Natural killer cell (primary cell): Measurements from ENCODE around the gene THSD4. TPM values are rescaled to one million over a fixed set of nuclear protein-coding genes. Genes with fewer than 3 reads are reported as not detected.

Experiments
- ATAC-seq, 3 donors: fragments of 150-1000 bp in 2 of 3; fragments of 200-7000 bp in 1 of 3; cut with Tn5 transposase; 1 replicate in 1 of 3; 2 replicates in 2 of 3; pipeline ENCODE4 v1.10.0; 2021; ENCODE audit warnings: mild to moderate bottlenecking in 2 of 3, moderate library complexity in 2 of 3
- DNase-seq, 2 donors: peaks; one replicate each; pipeline versions ENCODE4 v3.0.0 to v3.0.0-alpha.2; 2013 to 2021; ENCODE audit warnings: mixed read lengths in 1 of 2
- H3K27ac ChIP-seq: one replicate; pipeline ENCODE4 v1.5.1; 2013; ENCODE audit warnings: mild to moderate bottlenecking, low read length
- H3K27me3 ChIP-seq: one replicate; pipeline ENCODE4 v1.6.1; 2013; ENCODE audit warnings: low read length; ENCODE audit not compliant: control insufficient read depth, insufficient read depth
- H3K36me3 ChIP-seq: one replicate; pipeline ENCODE4 v1.6.1; 2013; ENCODE audit warnings: low read length; ENCODE audit not compliant: control insufficient read depth, insufficient read depth
- H3K4me1 ChIP-seq: one replicate; pipeline ENCODE4 v1.6.1; 2013; ENCODE audit warnings: low read length; ENCODE audit not compliant: control insufficient read depth, insufficient read depth
- H3K4me3 ChIP-seq: one replicate; pipeline ENCODE4 v1.5.1; 2013; ENCODE audit warnings: low read length
- H3K9me3 ChIP-seq: one replicate; pipeline ENCODE4 v1.6.1; 2013; ENCODE audit warnings: low read length; ENCODE audit not compliant: control insufficient read depth, insufficient read depth
- H3K27ac Mint-ChIP-seq, 2 donors: one replicate each; pipeline ENCODE4 v1.8.0; 2022; ENCODE audit warnings: mild to moderate bottlenecking in 2 of 2, mixed read lengths in 2 of 2, moderate library complexity in 1 of 2
- H3K27me3 Mint-ChIP-seq, 2 donors: one replicate each; pipeline ENCODE4 v1.8.0; 2022; ENCODE audit warnings: low read depth in 2 of 2, mixed read lengths in 2 of 2
- H3K36me3 Mint-ChIP-seq: one replicate; pipeline ENCODE4 v1.8.0; 2022; ENCODE audit warnings: mixed read lengths
- H3K4me1 Mint-ChIP-seq, 2 donors: one replicate each; pipeline ENCODE4 v1.8.0; 2022; ENCODE audit warnings: mixed read lengths in 2 of 2
- H3K4me3 Mint-ChIP-seq: one replicate; pipeline ENCODE4 v1.8.0; 2022; ENCODE audit warnings: mild to moderate bottlenecking, moderate library complexity, mixed read lengths
- H3K9me3 Mint-ChIP-seq, 2 donors: one replicate each; pipeline ENCODE4 v1.8.0; 2022; ENCODE audit warnings: mixed read lengths in 2 of 2
- WGBS: methylation state at CpG from one replicate; pipeline ENCODE4 v1.1.7; 2013; ENCODE audit warnings: missing lambda C conversion rate; ENCODE audit not compliant: insufficient coverage; 5-methylcytosine and 5-hydroxymethylcytosine counted together
- intact Hi-C: fragments of 100-400 bp; cut with micrococcal nuclease; formaldehyde crosslinking; loops from one replicate; pipeline ENCODE4 v1.14.2; 2022
- total RNA-seq, 4 donors: library from RNA; stranded (reverse); fragments of 120-200 nt in 1 of 4; gene quantifications; one replicate each; pipeline versions ENCODE4 v1.2.3 to v1.2.4, GENCODE V29; 2013 to 2022
- TF ChIP-seq, protein P1 (sequence below): fragments of 200-600 bp; IDR thresholded peaks from one replicate; pipeline ENCODE4 v1.8.0; 2022; ENCODE audit warnings: antibody characterized with exemption

THSD4 gene
- total RNA-seq, 3 donors from 2014 or later (not counting 1 experiment from before 2014, with no cell fraction given) = not detected

DNA sequence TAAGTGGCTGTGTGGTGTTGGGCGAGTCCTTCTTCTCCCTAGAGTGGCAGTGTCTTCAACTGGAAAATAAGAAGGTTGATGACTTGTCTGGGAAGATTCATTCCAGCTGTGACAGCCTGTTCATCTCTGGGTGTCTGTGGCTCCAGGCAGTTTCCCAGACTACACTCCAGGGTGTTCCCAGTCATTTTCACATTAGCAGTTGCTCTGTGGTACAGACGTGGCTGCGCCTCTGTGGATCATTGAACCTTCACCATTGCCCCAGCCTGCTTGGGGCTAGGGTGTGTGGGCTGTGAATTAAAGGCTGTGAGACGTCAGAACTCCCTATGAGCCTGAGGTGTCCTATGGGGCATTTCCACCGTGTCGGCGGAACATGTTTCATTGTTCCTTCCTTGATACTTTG lies 455.5 kb downstream of the THSD4 start:
- no peak for DNase-seq
- Mint-ChIP-seq H3K36me3 (no peaks in the 10 kb centered on the region), H3K27me3 (peaks cover 4 to 19% of the 10 kb centered on the region in 2 donors), H3K27ac (no peak overlapping the region), H3K4me3 (no peak overlapping the region), H3K4me1 (no peaks in the 10 kb centered on the region), H3K9me3 (no peaks in the 10 kb centered on the region)
- Histone ChIP-seq H3K27ac (no peak overlapping the region), H3K4me1 (no peaks in the 10 kb centered on the region), H3K9me3 (no peaks in the 10 kb centered on the region), H3K27me3 (no peaks in the 10 kb centered on the region), H3K36me3 (no peaks in the 10 kb centered on the region), H3K4me3 (no peak overlapping the region)
- intact Hi-C loops = no loop called here
- 88% methylated on average over 7 of the region's 7 CpGs for WGBS
- ATAC-seq = no peak
- TF ChIP-seq, protein P1, sequence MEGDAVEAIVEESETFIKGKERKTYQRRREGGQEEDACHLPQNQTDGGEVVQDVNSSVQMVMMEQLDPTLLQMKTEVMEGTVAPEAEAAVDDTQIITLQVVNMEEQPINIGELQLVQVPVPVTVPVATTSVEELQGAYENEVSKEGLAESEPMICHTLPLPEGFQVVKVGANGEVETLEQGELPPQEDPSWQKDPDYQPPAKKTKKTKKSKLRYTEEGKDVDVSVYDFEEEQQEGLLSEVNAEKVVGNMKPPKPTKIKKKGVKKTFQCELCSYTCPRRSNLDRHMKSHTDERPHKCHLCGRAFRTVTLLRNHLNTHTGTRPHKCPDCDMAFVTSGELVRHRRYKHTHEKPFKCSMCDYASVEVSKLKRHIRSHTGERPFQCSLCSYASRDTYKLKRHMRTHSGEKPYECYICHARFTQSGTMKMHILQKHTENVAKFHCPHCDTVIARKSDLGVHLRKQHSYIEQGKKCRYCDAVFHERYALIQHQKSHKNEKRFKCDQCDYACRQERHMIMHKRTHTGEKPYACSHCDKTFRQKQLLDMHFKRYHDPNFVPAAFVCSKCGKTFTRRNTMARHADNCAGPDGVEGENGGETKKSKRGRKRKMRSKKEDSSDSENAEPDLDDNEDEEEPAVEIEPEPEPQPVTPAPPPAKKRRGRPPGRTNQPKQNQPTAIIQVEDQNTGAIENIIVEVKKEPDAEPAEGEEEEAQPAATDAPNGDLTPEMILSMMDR = no peak

DNA sequence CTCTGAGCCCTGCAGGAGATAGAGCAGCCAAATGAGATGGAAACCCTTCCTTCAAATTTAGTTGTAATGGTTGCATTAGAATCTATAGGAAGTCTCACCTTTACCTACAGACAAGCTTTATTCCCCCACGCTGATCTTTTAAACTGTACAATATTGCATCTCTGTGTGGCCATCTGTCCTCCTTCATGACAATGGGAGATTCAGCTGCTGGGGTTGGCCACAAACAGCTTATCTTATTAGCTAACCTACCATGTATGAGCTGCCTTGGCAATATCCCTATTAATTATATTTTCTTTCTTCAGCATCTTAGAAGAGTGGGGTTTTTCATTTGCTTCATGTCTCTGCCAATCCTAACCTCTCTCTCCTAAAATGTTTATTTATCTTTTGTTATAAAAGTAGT lies 456.4 kb downstream of the THSD4 start:
- H3K27me3 ChIP-seq = no peaks in the 10 kb centered on the region
- no peak overlapping the region for H3K27ac ChIP-seq
- TF ChIP-seq, protein P1 = no peak
- no peaks in the 10 kb centered on the region for H3K4me1 Mint-ChIP-seq
- no peaks in the 10 kb centered on the region for H3K9me3 Mint-ChIP-seq
- no peaks in the 10 kb centered on the region for H3K36me3 Mint-ChIP-seq
- H3K36me3 ChIP-seq = no peaks in the 10 kb centered on the region
- intact Hi-C loops = no loop called here
- H3K27me3 Mint-ChIP-seq = peaks cover 7 to 26% of the 10 kb centered on the region in 2 donors
- H3K27ac Mint-ChIP-seq = no peak overlapping the region
- 75% methylated on average over 1 of the region's 1 CpG for WGBS
- ATAC-seq (no peak), DNase-seq (no peak)
- H3K9me3 ChIP-seq = no peaks in the 10 kb centered on the region
- no peak overlapping the region for H3K4me3 Mint-ChIP-seq
- no peak overlapping the region for H3K4me3 ChIP-seq
- H3K4me1 ChIP-seq = no peaks in the 10 kb centered on the region

DNA sequence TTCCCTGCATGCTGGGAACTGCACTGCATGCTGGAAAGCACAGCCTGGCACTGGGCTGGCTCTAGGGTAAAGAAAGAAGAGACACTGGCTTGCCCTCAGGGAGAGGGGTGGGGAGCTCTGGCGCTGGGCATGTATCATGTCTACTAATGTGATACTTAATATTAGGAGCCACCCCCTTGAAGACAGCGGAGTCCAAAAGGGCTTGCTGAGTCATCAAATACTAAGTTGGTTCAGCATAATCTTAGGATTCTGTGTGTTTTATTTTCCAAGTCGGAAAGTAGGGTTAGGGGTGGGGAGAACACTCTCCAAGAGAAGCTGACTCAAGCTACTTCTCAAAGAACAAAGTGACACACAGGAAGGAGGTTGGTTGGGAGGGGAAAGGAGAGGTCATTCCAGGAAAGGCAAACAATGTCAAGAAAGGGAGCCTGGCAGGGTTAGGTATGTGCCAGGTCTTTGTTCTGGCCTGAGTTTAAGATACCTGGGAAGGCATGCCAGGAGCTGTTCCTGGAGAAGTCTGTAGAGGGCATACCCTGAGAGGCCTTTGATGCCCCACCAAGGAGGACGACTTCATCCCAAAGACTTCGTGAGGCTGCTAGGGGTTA lies 457.3 kb downstream of the THSD4 start:
- H3K36me3 ChIP-seq = no peaks in the 10 kb centered on the region
- intact Hi-C loops = no loop called here
- no peaks in the 10 kb centered on the region for H3K4me1 ChIP-seq
- TF ChIP-seq, protein P1 = no peak
- Mint-ChIP-seq H3K36me3 (no peaks in the 10 kb centered on the region), H3K27ac (no peak overlapping the region), H3K9me3 (no peaks in the 10 kb centered on the region), H3K4me3 (no peak overlapping the region), H3K4me1 (no peaks in the 10 kb centered on the region), H3K27me3 (peaks cover 7 to 26% of the 10 kb centered on the region in 2 donors)
- no peak for ATAC-seq
- H3K27me3 ChIP-seq = no peaks in the 10 kb centered on the region
- 90% methylated on average over 5 of the region's 5 CpGs for WGBS
- H3K4me3 ChIP-seq = no peak overlapping the region
- no peaks in the 10 kb centered on the region for H3K9me3 ChIP-seq
- no peak for DNase-seq
- H3K27ac ChIP-seq = no peak overlapping the region

DNA sequence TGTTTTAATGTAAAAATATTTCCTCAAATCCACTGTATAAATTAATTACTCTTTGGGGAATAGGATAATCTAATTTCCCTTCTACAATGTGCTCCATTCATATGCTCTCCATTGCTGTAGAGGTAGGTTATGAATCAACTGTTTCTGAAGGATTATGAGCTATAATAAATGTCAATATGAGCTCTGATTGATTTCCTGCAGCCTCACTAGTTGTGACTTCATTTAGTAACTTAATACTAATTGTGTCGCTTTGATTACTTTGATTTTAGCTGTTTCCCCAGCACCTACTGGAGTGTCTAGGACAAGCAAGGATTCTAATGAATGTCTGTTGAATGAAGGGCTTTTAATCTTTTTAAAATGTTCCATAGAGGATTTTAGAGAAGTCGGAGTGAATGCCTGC lies 458.3 kb downstream of the THSD4 start:
- TF ChIP-seq, protein P1 = no peak
- Mint-ChIP-seq H3K27ac (no peak overlapping the region), H3K9me3 (no peaks in the 10 kb centered on the region), H3K27me3 (peaks cover 7 to 26% of the 10 kb centered on the region in 2 donors), H3K36me3 (no peaks in the 10 kb centered on the region), H3K4me3 (no peak overlapping the region), H3K4me1 (no peaks in the 10 kb centered on the region)
- H3K36me3 ChIP-seq = no peaks in the 10 kb centered on the region
- WGBS = 80% methylated on average over 2 of the region's 2 CpGs
- no peaks in the 10 kb centered on the region for H3K4me1 ChIP-seq
- DNase-seq (no peak), ATAC-seq (no peak)
- no peak overlapping the region for H3K27ac ChIP-seq
- intact Hi-C loops = no loop called here
- no peaks in the 10 kb centered on the region for H3K9me3 ChIP-seq
- no peaks in the 10 kb centered on the region for H3K27me3 ChIP-seq
- H3K4me3 ChIP-seq = no peak overlapping the region
